HG02885 (cell line): Measurements from ENCODE around the gene LIFR.

ENCODE experiments used
- ATAC-seq: cut with Tn5 transposase; IDR thresholded peaks from one replicate; pipeline ENCODE4 v1.9.1; 2021; ENCODE audit warnings: mild to moderate bottlenecking; ENCODE audit not compliant: unreplicated experiment, poor library complexity

Gene LIFR

DNA sequence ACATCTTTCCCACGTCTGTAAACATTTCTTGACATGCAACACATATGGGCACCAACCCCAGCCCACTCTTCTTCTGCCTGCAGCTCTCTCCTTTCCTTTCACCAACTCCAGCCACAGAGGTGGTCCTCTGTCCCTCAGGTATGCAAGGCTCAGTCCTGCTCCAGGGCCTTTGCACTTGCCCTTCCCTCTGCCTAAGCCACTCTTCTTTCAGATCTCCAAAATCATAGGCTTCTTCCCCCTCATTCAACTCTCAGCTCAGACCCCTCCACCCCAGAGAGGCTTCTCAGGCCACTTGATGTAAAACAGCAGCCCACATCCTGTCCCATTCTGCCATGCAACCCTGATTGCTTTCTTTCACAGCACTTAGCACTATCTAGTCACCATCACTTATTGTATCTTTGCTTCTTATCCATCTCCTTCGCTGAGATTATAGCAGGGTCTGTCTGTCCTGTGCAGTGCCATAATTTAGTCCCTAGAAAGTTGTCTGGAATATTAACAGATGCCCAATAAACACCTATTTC lies 3.4 kb downstream of the LIFR start:
- no peak for ATAC-seq

DNA sequence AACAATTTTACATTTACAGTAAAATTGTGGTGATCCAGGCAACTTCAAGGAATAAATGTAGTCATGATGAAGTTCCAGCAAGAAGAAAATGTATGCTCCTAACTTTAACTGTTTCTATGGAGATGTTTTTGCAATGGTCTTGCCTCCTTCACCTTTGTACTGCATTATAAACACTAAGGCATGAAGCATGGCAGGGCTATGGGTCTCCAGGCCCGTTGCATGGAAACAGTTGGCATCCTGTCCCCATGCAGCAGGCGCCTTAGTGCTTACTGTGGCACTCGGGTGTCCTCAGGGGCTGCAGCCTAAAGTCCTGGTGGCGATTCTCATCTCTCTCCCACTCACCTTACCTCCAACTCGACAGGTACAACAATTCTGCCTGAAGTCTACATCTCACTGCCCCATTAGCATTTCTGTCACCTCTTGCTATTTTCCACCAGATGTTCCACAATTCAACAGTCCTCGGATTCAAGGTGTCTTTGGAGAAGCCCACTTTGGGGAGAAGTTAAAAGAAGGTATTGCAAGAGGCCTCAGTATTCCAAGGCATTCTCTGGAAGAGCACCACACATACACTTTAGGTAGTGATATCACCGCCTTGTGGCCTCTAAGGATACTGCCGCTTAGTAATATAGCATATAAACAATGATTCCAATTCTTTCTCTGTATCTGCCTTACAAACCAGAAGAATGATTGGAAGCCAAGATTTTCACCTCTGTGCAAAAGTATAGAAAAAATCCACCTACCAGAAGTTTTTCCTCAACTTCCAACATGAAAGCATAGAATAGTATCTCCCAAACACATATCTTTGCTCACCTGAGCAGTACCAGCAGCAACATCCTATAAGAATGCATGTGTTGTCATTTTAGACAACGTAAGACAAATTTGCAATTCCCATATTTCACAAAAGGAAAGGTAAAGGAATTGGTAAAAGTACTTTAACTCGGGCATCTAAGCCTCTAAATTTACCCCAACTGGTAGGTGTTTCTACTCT lies 5.1 kb downstream of the LIFR start:
- no peak for ATAC-seq

DNA sequence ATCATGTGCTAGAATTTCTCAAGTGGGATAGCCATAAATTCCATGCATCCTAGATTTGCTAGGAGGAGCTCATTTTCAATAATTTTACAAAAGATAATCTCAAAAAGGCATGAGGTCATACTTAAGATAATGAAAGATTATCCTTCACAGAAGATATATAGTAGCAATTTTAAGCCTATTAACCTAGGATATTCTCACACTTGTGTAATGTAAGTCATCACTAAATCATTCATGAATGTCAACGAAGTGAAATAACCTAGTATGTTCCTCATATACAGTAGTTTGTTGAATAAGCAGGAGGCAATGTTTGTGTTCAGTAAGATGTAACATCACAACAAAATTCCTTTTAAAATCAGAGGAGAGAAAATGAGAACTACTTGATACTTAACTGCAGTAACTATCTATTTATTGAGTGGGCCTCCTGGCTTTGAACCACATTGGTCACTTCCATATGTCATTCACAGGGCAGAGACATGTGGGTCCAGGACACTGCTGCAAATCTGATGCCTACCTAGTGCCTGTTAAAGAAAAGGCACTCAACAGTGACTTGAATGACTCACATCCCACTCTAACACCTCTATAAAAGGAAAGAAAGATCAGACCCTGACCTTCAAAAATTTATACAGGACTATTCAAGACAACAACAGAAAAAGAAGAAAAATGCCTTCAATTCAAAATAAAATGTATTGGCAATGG lies 8.2 kb downstream of the LIFR start:
- no peak for ATAC-seq

DNA sequence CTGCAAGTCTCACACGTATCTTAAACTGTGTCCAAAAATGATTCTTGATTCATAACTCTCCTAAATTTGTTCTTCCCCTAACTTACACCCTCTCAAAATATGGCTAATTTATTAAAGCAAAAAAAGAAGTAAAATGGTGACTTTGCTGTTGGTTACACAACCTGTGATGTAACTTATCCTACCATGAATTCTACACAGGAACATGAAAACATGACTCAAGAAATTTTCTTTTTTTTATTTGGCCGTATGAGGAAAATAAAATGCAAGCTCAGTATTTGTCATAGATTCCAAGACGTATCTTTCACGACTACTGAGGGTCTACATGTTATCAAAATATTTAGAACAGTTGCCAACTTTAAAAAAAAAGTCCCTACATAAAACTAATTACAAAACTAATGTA lies 9.2 kb downstream of the LIFR start:
- ATAC-seq: no peak

DNA sequence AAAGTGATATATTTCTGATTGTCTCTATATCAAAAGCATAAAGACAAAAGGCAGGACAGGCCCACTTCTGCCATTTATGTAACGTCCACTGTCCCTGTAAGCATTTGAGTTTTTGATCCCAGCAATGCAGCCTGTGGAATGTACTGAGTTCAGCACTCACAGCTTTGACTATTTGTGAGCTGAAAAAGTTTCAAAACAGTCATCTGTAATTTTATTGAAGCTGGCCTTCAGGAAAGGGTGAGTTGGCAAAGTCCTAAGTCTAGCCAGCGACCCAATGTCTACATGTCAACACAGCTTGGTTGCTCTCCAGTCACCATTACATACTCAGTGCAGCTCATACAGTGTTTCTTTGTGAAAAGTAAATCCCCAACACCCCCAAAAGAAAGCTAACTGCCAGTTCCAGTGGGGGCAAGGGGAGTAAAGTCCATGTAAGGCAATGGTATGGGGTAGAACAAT lies 9.7 kb downstream of the LIFR start:
- no peak for ATAC-seq

DNA sequence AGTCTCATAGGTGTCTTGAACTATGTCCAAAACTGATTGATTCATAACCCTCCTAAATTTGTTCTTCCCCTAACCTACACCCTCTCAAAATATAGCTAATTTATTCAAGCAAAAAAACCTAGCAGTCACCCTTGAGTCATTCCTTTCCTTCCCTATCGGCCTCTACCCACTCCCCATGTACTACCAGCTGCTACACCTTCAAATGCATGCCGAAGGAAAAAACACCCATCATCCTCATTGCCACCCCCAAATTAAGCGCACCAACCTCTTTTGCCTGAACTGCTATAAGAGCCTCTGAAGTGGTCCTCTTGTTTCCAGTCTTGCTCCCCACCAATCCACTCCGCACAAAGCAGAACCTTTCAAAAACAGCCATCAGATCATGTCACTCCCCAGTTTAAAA lies 12.6 kb downstream of the LIFR start:
- no peak for ATAC-seq

DNA sequence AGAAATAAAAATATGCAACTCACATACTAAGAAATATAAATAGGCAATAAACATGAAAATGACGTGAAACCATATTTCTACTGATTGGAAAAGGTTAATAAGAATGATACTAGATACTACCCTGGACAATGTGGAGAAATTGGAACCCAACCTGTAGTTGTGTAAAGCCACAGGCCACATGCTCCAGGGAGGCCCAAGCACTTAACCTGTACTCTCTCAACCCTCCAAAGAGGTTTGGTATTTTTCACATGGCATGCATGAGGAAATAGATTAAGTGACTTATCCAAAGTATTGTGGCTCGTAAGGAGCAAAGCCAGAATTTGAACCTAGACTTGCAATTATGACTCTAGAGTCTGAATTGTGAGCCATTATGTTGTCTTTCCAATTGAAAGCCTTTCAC lies 13.4 kb downstream of the LIFR start:
- ATAC-seq: no peak

DNA sequence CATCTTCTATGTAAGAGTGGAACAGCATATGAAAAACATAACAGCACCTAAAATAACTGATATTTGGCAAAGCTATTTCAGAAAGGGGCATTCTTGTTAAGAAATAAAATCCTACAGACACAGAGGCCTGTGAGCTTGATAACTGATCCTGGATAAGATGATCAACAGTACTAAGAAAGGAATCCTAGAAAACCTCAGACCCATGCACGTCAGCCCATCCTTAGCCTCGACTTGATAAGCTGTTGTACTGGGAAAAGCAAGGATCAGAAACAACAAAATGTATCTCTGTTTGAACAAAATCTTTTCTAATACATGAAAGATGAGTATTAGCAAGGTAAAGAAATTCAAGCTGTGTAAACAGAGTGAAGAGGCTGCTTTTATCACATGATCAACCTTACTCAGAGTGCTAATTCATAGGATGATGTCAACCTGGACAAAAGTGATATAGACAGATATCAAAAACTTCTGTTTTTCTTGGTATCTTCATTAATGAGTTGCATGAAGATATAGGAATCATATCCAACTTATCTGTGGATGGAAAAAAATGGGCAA lies 15.2 kb downstream of the LIFR start:
- no peak for ATAC-seq

DNA sequence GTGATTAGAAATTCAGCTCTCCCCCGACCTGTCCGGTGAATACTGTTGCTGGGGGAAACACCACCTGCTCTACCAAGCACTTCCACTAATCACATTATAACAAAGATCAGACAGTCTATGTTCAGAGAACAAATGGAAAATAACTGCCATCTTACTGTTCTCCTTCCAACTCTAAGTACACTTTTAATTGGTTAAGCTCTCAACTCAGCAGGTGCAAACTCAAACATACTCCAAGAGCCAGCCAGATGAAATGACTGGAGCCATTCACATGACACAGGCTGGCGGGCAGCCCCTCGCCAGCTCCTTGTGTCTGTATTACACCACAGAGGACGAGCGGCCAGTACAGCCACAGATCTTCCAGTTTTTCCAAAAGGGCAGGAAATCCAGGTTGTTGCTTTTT lies 16.1 kb downstream of the LIFR start:
- no peak for ATAC-seq

DNA sequence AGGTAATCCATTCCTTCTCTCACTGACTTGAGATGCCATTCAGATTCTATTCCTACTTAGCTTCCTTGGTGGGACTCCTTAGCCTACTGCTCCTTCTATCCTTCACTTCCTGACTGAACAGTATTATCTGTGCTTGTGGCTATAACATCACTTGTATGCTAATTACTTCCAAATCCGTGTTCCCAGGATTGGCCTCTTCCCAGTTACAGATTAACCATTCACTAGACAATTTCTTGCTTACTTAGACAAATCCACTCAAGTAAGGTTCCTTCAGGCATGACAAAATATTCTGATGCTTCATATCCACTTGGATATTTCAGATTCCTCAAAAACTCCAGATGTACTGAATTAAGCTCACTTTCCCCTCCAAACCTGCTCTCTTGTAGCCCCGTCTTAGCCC lies 18.3 kb downstream of the LIFR start:
- no peak for ATAC-seq

DNA sequence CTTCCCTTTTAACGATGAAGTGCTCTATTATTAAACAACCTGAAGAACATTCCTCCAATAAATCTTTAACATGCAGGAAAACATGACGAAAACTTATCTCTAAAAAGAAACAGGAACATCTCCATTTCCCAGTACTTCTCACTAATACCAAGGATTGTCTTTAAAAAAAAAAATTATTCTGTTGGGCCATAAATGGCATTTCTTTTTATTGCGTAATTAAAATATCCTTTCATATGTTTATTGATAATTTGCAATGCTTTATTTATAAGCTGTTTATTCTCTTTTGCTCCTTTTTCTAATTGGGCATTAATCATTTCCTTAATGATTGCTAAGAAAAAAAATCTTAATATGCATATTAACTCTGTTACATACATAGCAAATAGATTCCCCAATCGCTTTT lies 18.9 kb downstream of the LIFR start:
- no peak for ATAC-seq

DNA sequence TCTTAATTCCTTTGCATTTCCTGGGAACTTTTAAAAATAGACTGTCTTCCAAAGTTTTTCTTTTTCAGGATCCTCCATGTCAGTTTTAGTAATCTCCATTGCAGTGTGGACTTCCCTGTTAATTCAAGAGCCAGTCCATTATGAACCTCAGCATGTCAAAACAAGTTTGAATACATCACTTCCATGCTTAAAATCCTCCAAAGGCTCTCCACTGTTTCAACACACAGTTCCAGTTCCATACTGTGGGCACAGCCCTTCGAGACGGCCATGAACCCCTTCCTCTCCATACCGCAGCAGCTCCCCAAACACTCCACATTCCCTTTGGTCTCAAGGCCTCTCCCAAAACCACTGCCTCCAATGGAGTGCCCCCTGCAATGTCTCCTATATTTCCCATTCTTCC lies 19.5 kb downstream of the LIFR start:
- no peak for ATAC-seq

DNA sequence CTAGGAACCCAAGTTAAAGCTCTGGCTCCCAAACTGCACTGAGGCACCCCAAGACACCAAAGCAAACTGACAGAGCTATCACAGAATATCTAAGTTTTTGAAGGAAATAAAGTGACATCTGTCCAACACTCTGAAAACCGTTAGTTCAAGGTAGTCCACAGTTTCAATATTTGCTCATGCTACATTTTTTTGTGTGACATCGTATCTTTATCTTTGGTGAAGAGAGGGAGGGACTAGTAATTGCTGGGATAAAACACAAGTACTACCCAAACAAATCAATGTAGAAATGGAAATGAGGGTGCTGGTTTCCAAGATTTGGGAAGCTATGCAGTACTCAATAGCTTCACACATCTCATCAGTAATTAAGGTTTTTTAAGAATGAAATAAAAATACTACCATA lies 20.6 kb downstream of the LIFR start:
- ATAC-seq: no peak

DNA sequence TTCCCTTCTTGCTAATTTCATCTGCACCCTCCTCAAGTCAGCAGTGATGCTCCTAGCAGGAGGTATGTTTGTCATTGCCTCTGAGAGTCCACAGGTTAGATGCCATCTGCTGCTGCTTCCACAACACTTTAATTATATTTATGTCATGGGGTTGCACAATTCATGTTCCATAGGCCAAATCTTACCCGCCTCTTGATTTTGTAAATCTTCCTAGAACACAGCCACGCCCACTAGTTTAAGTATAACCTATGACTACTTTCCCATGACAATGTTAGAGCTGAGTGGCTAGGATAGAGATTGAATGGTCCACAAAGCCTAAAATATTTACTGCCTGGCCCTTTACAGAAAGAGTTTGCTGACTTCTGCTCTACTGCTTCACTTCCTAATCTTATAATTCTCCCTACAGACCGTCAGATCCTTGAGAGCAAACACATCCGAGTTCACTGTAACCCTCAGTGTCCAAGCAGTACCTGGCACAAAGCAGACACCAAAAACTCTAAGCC lies 21.1 kb downstream of the LIFR start:
- no peak for ATAC-seq

DNA sequence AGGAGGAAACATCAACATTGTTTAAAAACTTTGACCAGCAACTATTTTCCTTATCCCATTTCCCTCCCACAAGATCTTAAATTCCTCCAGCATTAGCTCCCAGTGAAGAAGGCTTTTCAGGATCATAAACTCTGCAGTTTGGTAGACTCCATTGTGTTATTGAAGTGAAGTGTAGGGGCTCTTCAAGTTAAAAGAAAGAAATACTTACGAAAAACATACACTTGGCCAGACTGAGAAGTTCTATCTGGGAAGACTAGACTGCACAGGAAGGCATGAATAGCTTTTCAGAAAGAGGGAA lies 22.3 kb downstream of the LIFR start:
- ATAC-seq: no peak

DNA sequence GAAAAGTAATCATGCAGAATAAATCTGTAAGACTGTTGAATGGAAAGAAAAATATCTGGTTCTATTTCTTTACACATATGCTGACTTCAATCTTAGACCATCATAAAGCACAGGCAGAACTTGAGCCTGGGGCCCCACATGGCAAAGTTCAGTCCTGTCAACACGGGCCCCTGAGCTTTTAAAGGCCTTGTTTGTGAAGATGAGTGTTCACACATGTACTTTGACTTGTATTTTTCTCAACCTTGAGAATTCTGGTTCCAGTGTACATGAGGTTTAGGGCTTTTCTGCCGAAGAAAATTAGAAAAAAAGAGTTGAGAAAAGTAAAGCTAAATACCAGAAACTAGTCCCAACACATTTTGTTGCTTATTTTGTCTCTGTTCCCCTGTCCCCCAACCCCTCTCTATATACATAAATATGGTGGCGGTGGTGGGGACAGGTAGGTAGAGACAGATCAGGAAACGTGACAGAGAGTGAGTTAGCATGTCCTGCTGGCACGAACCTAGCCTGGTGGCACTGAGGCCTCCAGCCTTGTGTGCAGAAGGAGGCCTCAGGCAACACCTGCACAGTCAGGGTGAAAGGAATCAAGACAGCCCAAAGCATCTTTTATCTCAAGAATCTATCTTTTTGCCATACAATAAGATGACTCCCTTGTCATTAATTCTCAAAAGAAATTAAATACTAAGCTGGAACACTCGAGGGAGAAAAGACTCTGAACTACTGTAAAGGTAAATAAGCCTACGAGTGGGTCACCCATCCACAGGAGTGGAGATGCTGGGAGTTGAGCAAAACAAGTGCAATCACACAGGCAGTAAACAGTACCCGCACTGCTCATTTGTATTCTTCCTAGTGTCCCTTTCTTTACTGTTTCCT lies 22.9 kb downstream of the LIFR start:
- ATAC-seq: no peak

DNA sequence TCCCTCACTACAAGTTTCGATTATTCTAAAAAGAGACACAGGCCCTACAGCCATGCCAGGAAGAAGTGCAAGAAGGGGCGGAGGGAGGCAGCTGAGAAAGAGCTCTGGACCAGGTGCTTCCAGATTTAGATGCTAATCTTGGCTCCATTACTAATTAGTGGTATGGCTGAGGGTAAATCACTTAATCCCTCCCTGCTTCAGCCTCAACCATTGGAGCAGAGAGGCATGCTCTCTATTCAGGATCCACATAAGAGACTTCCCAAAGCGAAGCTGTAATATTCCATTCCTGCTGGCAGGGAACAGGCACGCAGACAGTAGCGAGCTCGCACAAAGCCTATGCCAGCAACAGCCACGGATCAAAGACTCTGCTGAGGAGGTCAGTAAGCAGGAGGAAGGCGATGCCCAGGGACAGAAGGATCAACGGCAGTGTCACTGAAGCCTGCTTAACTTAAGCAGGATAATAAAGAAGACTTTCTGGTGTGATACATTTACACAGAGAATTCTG lies 24.2 kb downstream of the LIFR start:
- ATAC-seq: no peak

DNA sequence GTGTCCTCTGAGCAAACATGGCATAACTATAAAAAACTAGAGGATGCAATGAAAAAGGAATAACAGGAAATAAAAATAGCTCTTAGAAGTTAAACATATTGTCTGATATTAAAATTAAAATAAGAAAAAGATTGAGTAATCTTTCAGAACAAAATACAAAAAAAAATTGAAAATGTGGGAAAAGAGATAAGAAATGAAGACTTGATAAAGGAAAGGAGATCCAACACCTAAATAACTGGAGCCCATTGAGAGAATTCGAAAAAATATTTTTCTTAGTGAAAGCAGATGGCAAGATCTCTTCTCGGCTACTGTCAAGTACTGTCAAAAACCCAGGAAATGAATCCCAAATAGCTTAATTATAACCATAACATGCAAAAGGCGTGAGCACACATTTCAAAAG lies 24.9 kb downstream of the LIFR start:
- no peak for ATAC-seq

DNA sequence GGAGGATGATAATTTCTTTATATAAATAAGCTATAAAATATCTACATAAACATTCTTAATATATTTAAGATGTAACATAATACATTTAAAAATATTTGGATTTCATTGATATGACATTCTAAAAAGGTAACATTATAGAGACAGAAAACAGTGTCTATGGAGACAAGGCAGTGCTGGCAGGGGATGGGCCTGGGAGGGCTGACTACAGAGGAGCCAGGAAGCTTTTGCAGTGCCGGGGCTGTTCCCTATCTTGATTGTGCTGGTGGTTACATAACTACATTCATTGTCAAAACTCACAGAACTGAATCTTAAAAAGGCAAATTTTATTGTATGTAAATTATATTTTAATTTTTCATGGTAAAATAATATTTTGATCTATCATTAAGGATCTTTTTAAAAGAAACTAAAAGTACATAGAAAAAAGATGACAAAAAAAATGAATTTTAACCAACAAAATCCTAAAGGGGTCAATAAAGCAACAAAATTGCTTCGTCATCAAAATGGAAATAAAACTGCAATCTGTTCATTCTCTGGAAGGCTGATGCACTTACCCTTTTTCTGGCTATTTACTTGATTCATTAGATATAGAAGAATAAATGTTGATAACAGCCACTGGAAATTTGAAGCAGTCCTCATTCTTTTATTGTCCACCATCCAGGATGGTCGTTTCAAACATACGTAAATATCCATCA lies 26.3 kb downstream of the LIFR start:
- no peak for ATAC-seq
